HCT116 (cell line): ENCODE measurements around the gene MPC1. TPM values are rescaled to one million over a fixed set of nuclear protein-coding genes. Genes with fewer than 3 reads are reported as not detected.

Source experiments
- ATAC-seq: fragments of 200-7000 bp; cut with Tn5 transposase; 2 replicates; pipeline ENCODE4 v1.9.1; 2020; ENCODE audit warnings: mild to moderate bottlenecking, moderate library complexity
- BruUV-seq: library from RNA; stranded (reverse); fragments of 400-500 nt; replicated peaks from 2 replicates; lab custom pipeline; 2021; lab: Mats Ljungman, UMichigan
- CTCF ChIA-PET: fragments of 300-600 bp; sonication (Branson Sonifier 250); formaldehyde crosslinking; loops from one replicate; lab custom pipeline; 2021; ENCODE audit warnings: antibody characterized with exemption; lab: Charles Lee
- POLR2A ChIA-PET: fragments of 300-600, 350-600 bp; sonication (Branson Sonifier 250); formaldehyde crosslinking; loops from one replicate; lab custom pipeline; 2021; ENCODE audit warnings: antibody characterized with exemption; lab: Charles Lee
- RAD21 ChIA-PET, 2 experiments: fragments of 300-600 bp; sonication (Branson Sonifier 250); formaldehyde crosslinking; loops; one replicate each; lab custom pipeline; 2023; ENCODE audit warnings: low total read pairs in 2 of 2; ENCODE audit not compliant: uncharacterized antibody in 2 of 2, unreplicated experiment in 2 of 2, low non-redundant PET in 1 of 2; lab: Charles Lee
- DNase-seq: peaks from one replicate; pipeline ENCODE4 v3.0.0-alpha.2; 2010; ENCODE audit warnings: low read depth, low spot score
- H2AFZ ChIP-seq: fragments of 200-600 bp; shearing (Covaris generic), sonication (generic); 2 replicates; pipeline ENCODE4 v1.6.1; 2017; ENCODE audit warnings: low read depth, mixed run types, mixed read lengths, antibody characterized with exemption, low read length; ENCODE audit not compliant: poor library complexity, severe bottlenecking
- H3K27ac ChIP-seq: 2 replicates; pipeline ENCODE4 v1.5.1; 2012; ENCODE audit warnings: low read depth, low read length
- H3K27me3 ChIP-seq: fragments of 200-600 bp; sonication (generic); 2 replicates; pipeline ENCODE4 v1.6.1; 2016; ENCODE audit warnings: mixed run types, low read length, mixed read lengths; ENCODE audit not compliant: insufficient read depth
- H3K36me3 ChIP-seq, 2 experiments: fragments of 200-500 bp in 1 of 2; fragments of 200-600 bp in 1 of 2; sonication (Bioruptor generic) in 1 of 2; sonication (generic) in 1 of 2; 2 replicates each; pipeline versions ENCODE4 v1.5.1 to v1.6.1; 2014 to 2016; ENCODE audit warnings: low read length in 2 of 2, inconsistent platforms in 1 of 2, mixed read lengths in 1 of 2, mixed run types in 1 of 2; ENCODE audit not compliant: insufficient read depth in 2 of 2, control insufficient read depth in 1 of 2
- H3K4me1 ChIP-seq, 2 experiments: fragments of 200-600 bp in 1 of 2; sonication (generic) in 1 of 2; 2 replicates each; pipeline versions ENCODE4 v1.5.1 to v1.6.1; 2012 to 2017; ENCODE audit warnings: low read length in 2 of 2, inconsistent platforms in 1 of 2, mild to moderate bottlenecking in 1 of 2, mixed read lengths in 1 of 2, mixed run types in 1 of 2, moderate library complexity in 1 of 2; ENCODE audit not compliant: insufficient read depth in 2 of 2, control insufficient read depth in 1 of 2
- H3K4me2 ChIP-seq: fragments of 200-600 bp; sonication (generic); 2 replicates; pipeline ENCODE4 v1.6.1; 2017; ENCODE audit warnings: mixed run types, low read length, mixed read lengths
- H3K4me3 ChIP-seq, 2 experiments: fragments of 200-600 bp in 1 of 2; sonication (generic) in 1 of 2; replicated peaks in 1 of 2; 2 replicates each; pipeline ENCODE4 v1.5.1; 2011 to 2016; ENCODE audit warnings: low read length in 2 of 2, control low read depth in 1 of 2, low read depth in 1 of 2, mild to moderate bottlenecking in 1 of 2, mixed read lengths in 1 of 2, mixed run types in 1 of 2
- H3K79me2 ChIP-seq: fragments of 200-600 bp; sonication (generic); 2 replicates; pipeline ENCODE4 v1.6.1; 2017; ENCODE audit warnings: mild to moderate bottlenecking, mixed run types, low read length, moderate library complexity, mixed read lengths; ENCODE audit not compliant: insufficient read depth
- H3K9ac ChIP-seq: fragments of 200-600 bp; sonication (generic); 2 replicates; pipeline ENCODE4 v1.6.1; 2016; ENCODE audit warnings: low read length, mixed read lengths
- H3K9me2 ChIP-seq: fragments of 200-600 bp; sonication (generic), shearing (Covaris generic); 2 replicates; pipeline ENCODE4 v1.6.1; 2017; ENCODE audit warnings: mixed run types, mild to moderate bottlenecking, moderate library complexity; ENCODE audit not compliant: insufficient read depth
- H3K9me3 ChIP-seq, 2 experiments: fragments of 200-500 bp in 1 of 2; fragments of 200-600 bp in 1 of 2; sonication (Bioruptor generic) in 1 of 2; sonication (generic) in 1 of 2; 2 replicates each; pipeline ENCODE4 v1.6.1; 2014 to 2017; ENCODE audit warnings: low read length in 2 of 2, mixed read lengths in 2 of 2, inconsistent platforms in 1 of 2, low read depth in 1 of 2, mild to moderate bottlenecking in 1 of 2, mixed run types in 1 of 2, moderate library complexity in 1 of 2; ENCODE audit not compliant: control insufficient read depth in 1 of 2, insufficient read depth in 1 of 2
- H4K20me1 ChIP-seq: fragments of 200-600 bp; sonication (generic), shearing (Covaris generic); 2 replicates; pipeline ENCODE4 v1.6.1; 2017; ENCODE audit warnings: mixed run types, mild to moderate bottlenecking, moderate library complexity; ENCODE audit not compliant: insufficient read depth
- ATF3 ChIP-seq: IDR thresholded peaks from 2 replicates; pipeline ENCODE4 v1.6.1; 2012
- EGR1 ChIP-seq: IDR thresholded peaks from 2 replicates; pipeline ENCODE4 v1.6.1; 2012; ENCODE audit warnings: low read depth
- ELF1 ChIP-seq: IDR thresholded peaks from 2 replicates; pipeline ENCODE4 v1.6.1; 2012; ENCODE audit warnings: low read depth, borderline replicate concordance
- EZH2 ChIP-seq: fragments of 200-600 bp; sonication (generic); IDR thresholded peaks from 2 replicates; pipeline ENCODE4 v1.6.1; 2017; ENCODE audit warnings: antibody characterized with exemption, mixed run types
- FOSL1 ChIP-seq: IDR thresholded peaks from 2 replicates; pipeline ENCODE4 v1.6.1; 2012; ENCODE audit warnings: low read depth
- POLR2A ChIP-seq: IDR thresholded peaks from 2 replicates; pipeline ENCODE4 v1.7.0; 2011; ENCODE audit warnings: borderline replicate concordance; ENCODE audit not compliant: insufficient read depth, insufficient read length; ENCODE audit errors: extremely low read depth
- POLR2AphosphoS5 ChIP-seq: IDR thresholded peaks from 2 replicates; pipeline ENCODE4 v1.6.1; 2011; ENCODE audit warnings: mild to moderate bottlenecking, low read depth, low read length, moderate library complexity
- RAD21 ChIP-seq: IDR thresholded peaks from 2 replicates; pipeline ENCODE4 v1.6.1; 2012; ENCODE audit warnings: low read depth, mild to moderate bottlenecking
- REST ChIP-seq: IDR thresholded peaks from 2 replicates; pipeline ENCODE4 v1.6.1; 2012; ENCODE audit warnings: low read depth
- SP1 ChIP-seq: IDR thresholded peaks from 2 replicates; pipeline ENCODE4 v1.6.1; 2012; ENCODE audit warnings: low read depth
- SRF ChIP-seq: IDR thresholded peaks from 2 replicates; pipeline ENCODE4 v1.6.1; 2012; ENCODE audit warnings: low read depth
- YY1 ChIP-seq: IDR thresholded peaks from 2 replicates; pipeline ENCODE4 v1.6.1; 2011; ENCODE audit warnings: low read length, low read depth, moderate library complexity, mild to moderate bottlenecking; ENCODE audit not compliant: insufficient replicate concordance; ENCODE audit errors: extremely low read depth
- ZFX ChIP-seq: fragments of 450-650 bp; IDR thresholded peaks from 2 replicates; pipeline ENCODE4 v1.6.1; 2017
- ZNF274 ChIP-seq: fragments of 200-500 bp; sonication (Bioruptor generic); IDR thresholded peaks from 2 replicates; pipeline ENCODE4 v1.6.1; 2014; ENCODE audit warnings: mild to moderate bottlenecking, low read depth, low read length, inconsistent platforms
- intact Hi-C: fragments of 100-400 bp; cut with micrococcal nuclease; formaldehyde crosslinking; loops from 2 replicates; pipeline ENCODE4 v1.10.0; 2022
- total RNA-seq: library from RNA; stranded (reverse); gene quantifications from one replicate; pipeline ENCODE4 v1.2.1, GENCODE V29; 2021; ENCODE audit not compliant: unreplicated experiment

The MPC1 gene
- total RNA-seq, 1 experiment from 2014 or later: 15.9 TPM

- no peaks in the 10 kb centered on the region for H3K36me3 ChIP-seq
- no peak overlapping the region for H3K4me2 ChIP-seq
- DNase-seq (no peak), ATAC-seq (no peak)
- no peak overlapping the region for H3K27ac ChIP-seq
- ChIA-PET CTCF (interaction anchor here (1.2 kb wide), 1 partner anchor 14 kb away, joined by 3 read pairs; no protein-coding TSS in a partner anchor), POLR2A (no interaction called here), RAD21 (no interaction called here)
- H3K9ac ChIP-seq: no peak overlapping the region
- H3K4me1 ChIP-seq: no peaks in the 10 kb centered on the region
- H3K79me2 ChIP-seq: no peaks in the 10 kb centered on the region
- no peak overlapping the region for H3K4me3 ChIP-seq
- intact Hi-C loops: no loop called here
- H4K20me1 ChIP-seq: no peaks in the 10 kb centered on the region
- H3K9me3 ChIP-seq: no peaks in the 10 kb centered on the region
- H3K27me3 ChIP-seq: no peaks in the 10 kb centered on the region
- H3K9me2 ChIP-seq: no peaks in the 10 kb centered on the region
- no peak overlapping the region for H2AFZ ChIP-seq
- TF ChIP-seq ELF1 (no peak), SP1 (no peak), EZH2 (no peak), ATF3 (no peak), EGR1 (no peak), SRF (no peak), ZFX (no peak), POLR2A (no peak)
- BruUV-seq: no TSS peak
Observed at GRCh38 chr6:166395351-166395750, 12.6 kb upstream of the MPC1 start.

- TF ChIP-seq RAD21 (no peak), POLR2AphosphoS5 (no peak), ZNF274 (no peak), FOSL1 (no peak), YY1 (no peak), EGR1 (no peak), REST (no peak), ATF3 (no peak)
- TF ChIP-seq, all 23 proteins: peak for 0
- Histone ChIP-seq H3K27ac (no peak overlapping the region), H3K27me3 (no peaks in the 10 kb centered on the region), H3K4me1 (no peaks in the 10 kb centered on the region), H3K9me2 (no peaks in the 10 kb centered on the region), H3K79me2 (no peaks in the 10 kb centered on the region), H3K36me3 (no peaks in the 10 kb centered on the region), H3K9me3 (no peaks in the 10 kb centered on the region), H2AFZ (no peak overlapping the region), H3K9ac (no peak overlapping the region), H3K4me2 (no peak overlapping the region), H4K20me1 (no peaks in the 10 kb centered on the region), H3K4me3 (no peak overlapping the region)
- ATAC-seq (no peak), DNase-seq (no peak)
- POLR2A ChIA-PET: no interaction called here
- intact Hi-C loops: no loop called here
- RAD21 ChIA-PET: no interaction called here
- BruUV-seq: no TSS peak
- CTCF ChIA-PET: no interaction called here
Observed at GRCh38 chr6:166394036-166394892, 11.5 kb upstream of the MPC1 start.
